Vagina (tissue), 2 donors: ENCODE measurements around the gene MYH7B.

ENCODE experiments used
- POLR2AphosphoS5 ChIP-seq, 2 donors: sonication (generic); formaldehyde crosslinking; IDR thresholded peaks; one replicate each; pipeline ENCODE4 v1.9.0; 2017; ENCODE audit warnings: antibody characterized with exemption in 2 of 2, mild to moderate bottlenecking in 2 of 2, low read depth in 1 of 2; ENCODE audit not compliant: insufficient read depth in 1 of 2
- TF ChIP-seq, protein P1 (sequence below), 3 experiments: fragments of 450-650 bp in 2 of 3; fragments of 200-600 bp in 1 of 3; sonication (generic) in 1 of 3; IDR thresholded peaks; one replicate each; pipeline ENCODE4 v1.5.1; 2017 to 2019; ENCODE audit warnings: antibody characterized with exemption in 3 of 3, mild to moderate bottlenecking in 2 of 3, moderate library complexity in 2 of 3

GRCh38 chr20:34985461-34986310, 30.0 kb downstream of the MYH7B start:
- TF ChIP-seq, protein P1, sequence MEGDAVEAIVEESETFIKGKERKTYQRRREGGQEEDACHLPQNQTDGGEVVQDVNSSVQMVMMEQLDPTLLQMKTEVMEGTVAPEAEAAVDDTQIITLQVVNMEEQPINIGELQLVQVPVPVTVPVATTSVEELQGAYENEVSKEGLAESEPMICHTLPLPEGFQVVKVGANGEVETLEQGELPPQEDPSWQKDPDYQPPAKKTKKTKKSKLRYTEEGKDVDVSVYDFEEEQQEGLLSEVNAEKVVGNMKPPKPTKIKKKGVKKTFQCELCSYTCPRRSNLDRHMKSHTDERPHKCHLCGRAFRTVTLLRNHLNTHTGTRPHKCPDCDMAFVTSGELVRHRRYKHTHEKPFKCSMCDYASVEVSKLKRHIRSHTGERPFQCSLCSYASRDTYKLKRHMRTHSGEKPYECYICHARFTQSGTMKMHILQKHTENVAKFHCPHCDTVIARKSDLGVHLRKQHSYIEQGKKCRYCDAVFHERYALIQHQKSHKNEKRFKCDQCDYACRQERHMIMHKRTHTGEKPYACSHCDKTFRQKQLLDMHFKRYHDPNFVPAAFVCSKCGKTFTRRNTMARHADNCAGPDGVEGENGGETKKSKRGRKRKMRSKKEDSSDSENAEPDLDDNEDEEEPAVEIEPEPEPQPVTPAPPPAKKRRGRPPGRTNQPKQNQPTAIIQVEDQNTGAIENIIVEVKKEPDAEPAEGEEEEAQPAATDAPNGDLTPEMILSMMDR (IDR thresholded peaks at IDR 0.05): no peak
- no peak for TF ChIP-seq POLR2AphosphoS5 (IDR thresholded peaks at IDR 0.05; ENCODE audit: insufficient read depth in 1 of 2, low read depth in 1 of 2)
